ENCODE data around the gene FUT1.

The FUT1 gene

DNA sequence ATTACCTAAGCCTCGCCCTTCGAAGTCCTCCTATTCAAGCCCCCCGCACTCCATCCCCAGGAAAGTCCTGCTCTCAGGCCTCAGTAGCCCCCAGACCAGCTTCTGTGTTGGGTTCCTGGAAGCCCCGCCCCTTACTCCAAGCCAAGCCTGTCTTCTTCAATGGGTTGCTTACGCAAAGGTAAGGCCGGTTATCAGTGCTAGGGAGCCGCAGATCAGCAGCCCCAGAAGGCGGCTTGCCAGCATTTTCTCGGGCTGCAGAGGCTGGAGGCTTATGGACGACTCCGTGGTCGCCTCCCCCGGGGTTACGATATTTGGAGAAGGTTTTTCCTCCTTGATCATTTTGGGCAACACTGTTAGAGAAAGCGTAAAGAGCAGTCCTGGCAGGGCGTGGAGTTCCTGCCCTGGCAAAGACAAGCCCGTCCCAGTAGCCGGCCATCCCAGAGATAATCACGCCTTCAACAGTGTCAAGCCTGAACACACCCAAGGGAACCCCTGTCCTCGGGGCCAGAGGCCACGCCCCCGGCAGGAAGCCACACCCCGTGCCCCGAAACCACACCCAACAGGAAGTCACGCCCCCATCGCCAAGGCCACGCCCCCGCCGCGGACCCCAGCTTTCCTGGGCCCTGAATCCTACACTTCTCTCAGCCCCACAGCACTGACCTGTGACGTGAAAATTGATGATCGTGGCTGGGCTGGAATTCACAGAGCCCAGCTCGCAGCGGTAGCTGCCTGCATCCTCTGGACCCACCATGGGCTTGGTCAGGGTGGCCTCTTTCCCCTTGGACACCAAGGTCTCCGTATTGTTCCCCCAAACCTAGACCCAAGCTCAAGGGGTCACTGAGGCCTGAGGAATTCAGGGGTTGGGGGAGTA, 11.1 kb downstream of the FUT1 start:
- peak in 2 of 3 donors; percentile 27 to 47 for DNase-seq (ENCODE audit: low read depth in 2 of 3, low spot score in 1 of 3)

DNA sequence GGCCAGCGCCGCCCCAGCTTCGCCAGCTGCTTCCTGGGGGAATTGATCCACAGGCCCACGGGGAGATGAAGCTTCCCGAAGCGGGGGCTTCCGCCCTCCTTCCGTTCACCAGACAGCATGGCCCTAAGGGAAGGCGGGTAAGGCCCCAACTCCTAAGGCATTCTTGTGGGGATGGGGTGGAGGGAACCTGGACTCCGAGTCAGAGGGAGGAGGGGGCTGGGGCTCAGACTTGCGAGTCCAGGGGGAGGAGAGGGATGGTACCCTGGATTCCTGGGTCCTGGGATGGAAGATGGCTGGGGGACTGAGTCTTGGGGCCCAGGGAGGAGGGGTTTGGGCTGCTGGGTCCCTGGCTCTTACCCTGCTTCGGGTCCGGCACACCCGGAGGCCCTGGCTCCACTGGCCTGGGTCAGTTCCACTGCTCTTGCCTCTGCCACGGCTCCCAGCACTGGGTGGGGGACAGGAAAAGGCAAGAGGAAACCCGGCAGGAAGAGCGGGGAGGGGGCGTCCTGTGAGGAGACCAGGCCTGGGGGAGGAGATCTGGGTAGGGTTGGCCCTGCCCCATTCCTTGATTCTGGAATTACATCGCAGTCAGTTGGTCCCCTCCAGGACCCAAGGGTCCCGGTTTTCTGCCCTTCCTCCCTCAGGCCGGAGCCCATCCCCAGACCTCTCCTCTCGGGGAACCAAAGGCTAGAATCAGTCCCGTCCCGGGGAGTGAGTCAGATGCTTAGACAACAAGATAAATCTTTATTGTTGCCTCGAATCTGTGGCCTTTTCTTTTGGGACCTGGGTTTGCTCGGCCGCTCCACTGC, 12.1 kb downstream of the FUT1 start, which contains the start of gene RASIP1:
Gene RASIP1, minus strand, starts transcription at position 447 of the 809 bp plus-strand sequence. Its CDS starts 328 bp downstream, at position 119.
- DNase-seq (ENCODE audit: low read depth in 2 of 3, low spot score in 1 of 3): no peak

DNA sequence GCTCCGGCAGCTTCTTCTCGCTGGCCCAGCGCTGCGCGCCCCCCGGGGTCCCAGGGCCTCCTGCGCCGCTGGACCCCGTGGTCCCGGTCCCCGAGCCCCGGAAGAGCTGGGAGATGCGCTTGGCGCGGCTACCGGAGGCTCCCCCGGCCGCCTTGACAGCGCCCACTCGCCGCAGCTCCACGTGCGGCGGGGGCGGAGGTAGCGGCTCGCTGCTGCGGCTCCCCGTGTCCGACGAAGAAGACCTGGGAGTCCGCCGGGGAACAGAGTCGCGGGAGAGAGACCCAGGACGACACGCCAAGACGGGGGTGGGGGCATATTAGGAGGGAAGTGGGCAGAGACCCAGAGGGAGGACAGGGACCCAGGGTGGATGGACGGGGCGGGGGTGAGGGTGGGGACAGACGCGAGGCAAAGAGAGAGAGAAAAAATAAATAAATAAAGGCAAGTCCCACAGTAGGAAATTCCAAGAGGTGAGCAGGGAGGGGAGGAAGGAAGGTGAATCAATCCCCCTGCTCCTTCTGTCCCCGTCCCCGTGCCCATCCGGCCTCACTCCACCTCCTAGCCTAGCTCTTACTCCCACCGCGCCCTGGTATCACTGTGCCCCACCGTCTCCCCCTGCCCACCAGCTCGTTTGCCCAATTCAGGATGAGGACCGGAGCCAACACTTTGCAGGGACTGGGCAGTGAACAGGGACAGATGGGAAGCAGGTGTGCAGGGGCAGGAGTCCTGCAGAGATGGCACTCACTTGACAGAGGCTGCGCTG, 12.9 kb downstream of the FUT1 start:
- DNase-seq (ENCODE audit: low read depth in 2 of 3, low spot score in 1 of 3): no peak

DNA sequence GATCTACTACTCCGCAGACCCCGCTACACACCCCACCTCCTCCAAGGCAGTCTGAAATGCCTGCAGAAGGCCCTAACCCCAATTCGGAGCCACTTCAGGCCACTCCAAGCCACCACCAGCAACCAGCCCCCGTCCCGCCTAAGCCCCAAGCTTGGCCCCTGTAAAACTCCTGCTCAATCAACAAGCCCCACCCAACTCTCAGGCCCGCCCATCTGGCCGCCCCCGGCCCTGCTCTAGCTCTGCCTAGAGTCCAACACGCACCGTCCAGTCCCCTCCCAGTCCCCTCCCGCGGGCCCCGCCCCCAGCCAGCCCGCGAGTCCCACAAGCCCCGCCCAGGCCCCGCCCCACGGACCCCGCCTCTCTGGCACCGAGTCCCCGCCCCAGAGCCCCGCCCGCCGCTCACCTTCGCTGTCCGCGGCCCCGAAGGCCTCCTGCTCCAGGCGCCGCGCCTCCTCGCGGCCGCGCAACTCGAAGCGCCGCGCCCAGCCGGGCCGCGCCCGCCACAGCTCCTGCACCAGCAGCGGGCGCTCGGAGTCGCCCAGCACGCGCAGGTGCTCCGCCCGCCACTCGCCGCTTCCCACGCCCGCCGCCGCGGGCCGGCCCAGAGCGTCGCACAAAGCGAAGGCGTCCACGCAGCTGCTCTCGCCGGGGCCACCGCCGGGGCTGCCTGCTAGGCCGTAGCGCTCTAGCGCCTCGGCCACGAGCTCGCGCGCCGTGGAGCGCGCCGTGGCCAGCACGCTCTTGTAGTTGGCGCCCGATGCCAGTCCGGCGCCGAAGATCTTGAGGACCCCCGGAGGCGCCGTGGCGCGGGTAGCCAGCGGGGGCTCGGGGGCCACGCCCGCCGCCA, 13.7 kb downstream of the FUT1 start:
- DNase-seq (ENCODE audit: low read depth in 2 of 3, low spot score in 1 of 3): peak; percentile 90 to 94 (median 93)

DNA sequence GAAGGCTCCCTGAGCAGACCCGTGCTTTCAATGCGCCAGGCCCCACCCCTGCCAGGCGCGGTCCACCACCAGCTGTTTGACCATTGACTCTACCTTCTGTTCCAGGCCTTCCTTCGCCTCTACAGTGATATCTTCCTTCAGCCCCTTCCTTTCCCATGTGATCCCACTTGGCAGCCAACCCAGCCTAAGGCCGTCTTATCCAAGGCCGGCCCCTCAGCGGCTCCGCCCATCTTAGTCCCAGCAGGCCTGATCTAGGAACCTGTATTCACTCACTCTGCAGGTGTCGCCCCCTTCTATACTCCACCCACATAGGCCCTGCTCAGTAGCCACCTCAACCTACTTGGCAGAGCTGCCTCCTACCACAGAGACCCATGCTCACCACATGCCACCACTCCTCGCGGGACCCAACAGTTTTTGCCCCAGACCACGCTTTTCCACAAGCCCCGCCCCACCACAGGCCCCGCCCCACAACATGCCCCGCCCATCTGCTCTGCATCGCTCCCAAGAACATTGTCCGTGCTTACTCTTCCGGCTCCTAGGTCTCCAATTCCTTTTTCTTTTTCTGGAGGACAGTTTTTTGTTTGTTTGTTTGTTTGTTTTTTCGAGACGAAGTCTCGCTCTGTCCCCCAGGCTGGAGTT, 15.0 kb downstream of the FUT1 start:
- DNase-seq (ENCODE audit: low read depth in 2 of 3, low spot score in 1 of 3): no peak

DNA sequence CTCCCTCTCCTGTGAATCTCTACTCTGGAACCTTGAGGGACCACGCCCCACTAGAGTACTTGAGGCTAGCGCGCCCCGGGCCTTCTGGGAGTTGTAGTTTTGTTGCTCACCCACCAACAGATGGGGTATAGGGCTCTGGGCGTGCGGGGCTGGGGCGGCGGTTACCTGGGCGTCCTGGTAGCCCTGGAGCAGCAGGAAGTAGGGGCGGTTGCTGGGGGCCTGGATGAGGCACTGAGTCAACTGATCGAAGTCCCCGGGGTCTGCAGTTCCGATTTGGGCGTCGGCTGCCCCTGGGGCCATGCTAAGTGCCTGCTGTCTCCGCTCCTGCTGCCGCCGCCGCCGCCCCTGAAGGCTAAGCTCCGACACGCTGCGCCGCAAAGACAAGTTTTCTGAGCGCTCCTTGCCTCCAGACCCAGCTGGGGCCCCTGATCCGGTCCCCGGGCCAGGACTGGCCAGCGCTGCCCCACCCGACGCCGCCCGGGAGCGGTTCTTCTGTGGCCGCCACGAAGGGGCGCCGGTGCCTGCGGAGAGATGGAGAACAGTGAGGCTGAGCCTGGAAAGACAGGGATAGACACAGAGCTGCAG, 17.3 kb downstream of the FUT1 start:
- no peak for DNase-seq (ENCODE audit: low read depth in 2 of 3, low spot score in 1 of 3)

DNA sequence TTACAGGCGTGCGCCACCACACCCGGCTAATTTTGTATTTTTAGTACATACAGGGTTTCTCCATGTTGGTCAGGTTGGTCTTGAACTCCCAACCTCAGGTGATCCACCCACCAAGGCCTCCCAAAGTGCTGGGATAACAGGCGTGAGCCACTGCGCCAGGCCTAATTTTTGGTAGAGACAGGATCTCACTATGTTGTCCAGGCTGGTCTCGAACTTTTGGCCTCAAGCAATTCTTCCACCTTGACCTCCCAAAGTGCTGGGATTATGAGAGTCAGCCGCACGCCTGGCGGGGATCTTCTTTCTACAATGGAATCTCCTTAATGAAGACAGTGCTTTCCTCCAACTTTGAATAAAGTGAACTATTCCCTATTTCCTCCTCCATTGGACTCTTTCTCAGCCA, 17.8 kb downstream of the FUT1 start:
- no peak for DNase-seq (ENCODE audit: low read depth in 2 of 3, low spot score in 1 of 3)

DNA sequence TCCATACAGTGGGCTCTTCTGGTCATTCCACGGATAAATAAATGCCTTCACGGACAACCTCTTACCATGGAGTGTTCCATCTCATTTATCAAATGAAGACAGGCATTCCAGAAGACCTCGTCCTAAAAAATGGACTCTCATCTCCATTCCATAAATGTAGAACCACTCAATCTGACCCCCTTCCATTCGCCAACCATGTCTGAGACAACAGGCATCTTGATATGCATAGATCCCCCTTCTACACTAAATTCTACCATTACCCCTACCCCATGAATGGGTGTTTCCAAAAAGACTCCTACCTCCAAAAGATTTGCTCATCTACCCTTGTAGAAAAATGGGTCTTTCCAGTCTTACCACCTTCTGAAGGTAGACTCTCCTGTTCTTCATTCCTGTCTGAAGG, 21.0 kb downstream of the FUT1 start:
- no peak for DNase-seq (ENCODE audit: low read depth in 2 of 3, low spot score in 1 of 3)

DNA sequence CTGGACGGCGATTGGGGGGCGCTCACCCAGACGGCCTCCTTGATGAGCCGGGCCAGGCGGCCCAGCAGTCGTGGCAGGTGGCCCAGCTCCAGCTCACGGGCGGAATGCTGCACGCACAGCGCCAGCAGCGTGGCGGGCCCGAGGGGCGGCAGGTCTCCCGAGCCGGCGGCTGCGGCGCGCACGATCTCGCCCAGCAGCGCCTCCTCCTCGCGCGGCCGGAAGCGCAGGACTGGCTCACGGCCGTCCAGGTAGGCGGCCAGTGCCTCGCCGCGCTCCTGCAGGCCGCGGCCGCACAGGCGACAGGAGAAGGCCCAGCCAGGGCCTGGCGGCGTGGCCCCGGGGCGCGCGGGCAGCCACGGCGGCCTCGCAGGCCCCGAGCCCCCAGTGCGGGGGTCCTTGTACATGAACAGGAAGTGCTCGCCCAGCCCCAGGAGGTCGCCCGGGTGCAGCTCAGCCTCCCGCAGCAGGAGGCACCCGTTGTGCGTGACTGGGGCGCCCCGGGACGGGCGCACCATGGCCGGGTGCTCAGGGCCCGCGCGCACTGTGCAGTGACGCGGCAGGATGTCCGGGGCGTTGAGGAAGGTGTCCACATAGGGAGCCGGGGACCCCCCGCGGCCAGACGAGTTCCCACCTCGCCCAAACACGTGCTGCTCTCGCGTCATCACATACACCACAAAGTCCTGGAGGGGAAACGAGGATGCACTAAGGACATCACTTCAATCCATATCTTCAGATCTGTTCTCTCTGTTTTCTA, 23.4 kb downstream of the FUT1 start:
- DNase-seq (ENCODE audit: low read depth in 2 of 3, low spot score in 1 of 3): no peak

DNA sequence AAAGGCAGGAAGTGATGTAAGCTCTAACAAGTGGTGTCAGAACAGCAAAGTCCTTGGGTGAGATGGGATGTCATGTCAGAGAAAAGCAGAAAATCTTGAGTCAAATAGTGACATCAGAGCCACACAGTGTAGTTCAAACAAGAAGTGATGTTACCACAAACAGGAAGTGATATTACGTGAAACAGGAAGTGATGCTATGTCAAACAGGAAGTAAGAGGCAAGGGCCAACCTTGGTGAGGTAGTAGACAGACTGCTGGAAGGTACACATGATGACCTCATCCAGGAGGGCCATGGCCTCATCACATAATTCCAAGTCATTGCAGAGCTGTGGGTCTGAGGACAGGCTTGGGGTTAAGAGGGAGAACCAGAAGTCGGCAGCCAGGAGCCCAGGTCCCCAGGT, 25.9 kb downstream of the FUT1 start:
- no peak for DNase-seq (ENCODE audit: low read depth in 2 of 3, low spot score in 1 of 3)

DNA sequence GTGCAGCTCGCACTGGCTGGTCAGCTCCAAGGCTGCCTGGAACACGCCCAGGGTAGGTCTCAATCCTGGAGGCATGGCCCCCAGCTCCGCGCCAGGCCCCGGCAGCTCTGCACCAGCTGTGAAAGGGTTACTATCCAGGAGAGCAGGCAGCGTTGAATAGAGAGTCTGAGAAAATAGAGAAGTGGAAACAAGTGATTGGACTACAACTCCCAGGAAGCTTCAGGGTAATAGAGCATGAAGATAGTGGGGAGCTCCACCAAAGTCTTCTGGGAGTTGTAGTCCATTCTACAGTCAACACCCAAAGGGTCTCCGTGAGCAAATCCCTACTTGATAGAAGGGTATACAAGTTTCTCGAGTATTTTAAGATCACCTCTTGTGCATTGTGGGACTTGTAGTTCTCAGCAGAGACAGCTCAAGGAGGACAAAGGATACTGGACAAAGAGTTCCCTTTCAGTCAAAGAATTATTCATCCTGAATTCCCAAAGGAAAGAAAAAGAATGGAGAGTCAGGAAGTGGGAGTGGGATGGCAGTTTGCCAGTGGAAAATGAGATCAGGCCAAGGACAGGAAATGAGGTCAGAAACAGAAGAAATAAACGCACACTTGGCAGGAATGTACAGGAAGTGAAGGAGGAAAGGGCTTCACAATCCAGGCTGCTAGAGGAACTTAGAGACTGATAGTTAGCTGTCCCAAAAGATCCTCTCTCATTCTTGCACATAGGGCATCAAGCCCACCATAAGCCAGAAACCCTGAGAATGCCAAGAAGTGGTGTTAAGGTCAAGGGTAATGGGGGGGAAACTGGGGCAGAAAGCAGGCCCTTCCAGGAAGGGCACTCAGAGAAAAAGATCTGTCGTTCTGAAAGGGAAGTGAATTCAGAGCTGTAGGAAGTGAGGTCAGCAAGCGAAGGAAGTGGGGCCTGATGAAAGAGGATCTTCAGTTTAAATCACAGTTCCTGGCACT, 27.4 kb downstream of the FUT1 start:
- DNase-seq (ENCODE audit: low read depth in 2 of 3, low spot score in 1 of 3): peak in 1 of 3 donors; percentile 31

DNA sequence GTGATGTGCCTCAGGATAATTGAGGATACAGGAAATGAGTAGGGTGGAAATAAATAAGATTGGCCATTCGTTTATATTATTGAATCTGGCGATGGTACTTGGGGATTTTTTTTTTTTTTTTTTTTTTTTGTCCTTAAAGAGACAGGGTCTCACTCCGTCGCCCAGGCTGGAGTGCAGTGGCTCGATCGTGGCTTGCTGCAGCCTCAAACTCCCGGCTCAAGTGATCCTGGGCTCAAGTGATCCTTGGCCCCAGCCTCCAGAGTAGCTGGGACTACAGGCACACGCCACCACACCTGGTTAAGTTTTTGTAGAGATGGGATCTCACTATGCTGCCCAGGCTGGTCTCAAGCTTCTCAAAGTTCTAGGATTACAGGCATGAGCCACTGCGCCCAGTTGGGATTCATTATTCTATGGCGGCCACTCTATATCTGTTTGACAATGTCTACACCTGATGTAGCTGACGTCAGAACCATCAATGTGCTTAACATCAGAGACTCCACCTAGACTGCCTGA, 30.2 kb downstream of the FUT1 start:
- DNase-seq (ENCODE audit: low read depth in 2 of 3, low spot score in 1 of 3): no peak

DNA sequence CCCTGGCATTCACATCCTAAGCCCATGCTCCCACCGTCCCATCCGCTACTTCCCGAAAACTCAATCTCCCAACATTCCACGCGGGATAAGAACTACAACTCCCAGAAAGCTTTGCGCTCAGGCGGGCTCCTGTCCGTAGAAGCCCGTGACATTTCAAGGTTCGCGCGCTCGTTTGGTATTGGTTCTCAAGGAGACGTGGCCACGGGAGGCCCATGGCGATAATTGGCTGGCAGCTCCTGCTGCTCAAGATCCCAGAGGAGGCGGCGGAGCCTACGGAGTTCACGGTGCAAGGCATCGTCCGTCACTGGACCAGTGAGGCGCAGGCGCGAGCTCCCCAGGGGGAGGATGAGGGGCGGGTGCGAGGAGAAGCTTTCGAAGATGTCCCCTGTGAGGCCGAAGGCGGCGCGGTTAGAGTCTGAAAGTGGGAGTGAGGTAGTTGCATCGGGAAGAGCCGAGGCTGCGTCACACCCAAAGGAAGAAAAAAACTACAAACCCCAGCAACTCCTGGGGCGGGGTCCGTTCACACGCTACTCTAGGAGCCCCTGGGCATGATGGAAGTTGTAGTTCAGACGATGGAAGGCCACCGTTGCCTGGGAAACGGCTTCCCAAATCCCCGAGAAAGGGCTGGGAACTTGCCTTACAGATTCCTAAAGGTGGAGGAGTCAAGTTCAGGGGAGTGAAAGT, 31.7 kb downstream of the FUT1 start:
- DNase-seq (ENCODE audit: low read depth in 2 of 3, low spot score in 1 of 3): peak; percentile 83 to 91 (median 91)

DNA sequence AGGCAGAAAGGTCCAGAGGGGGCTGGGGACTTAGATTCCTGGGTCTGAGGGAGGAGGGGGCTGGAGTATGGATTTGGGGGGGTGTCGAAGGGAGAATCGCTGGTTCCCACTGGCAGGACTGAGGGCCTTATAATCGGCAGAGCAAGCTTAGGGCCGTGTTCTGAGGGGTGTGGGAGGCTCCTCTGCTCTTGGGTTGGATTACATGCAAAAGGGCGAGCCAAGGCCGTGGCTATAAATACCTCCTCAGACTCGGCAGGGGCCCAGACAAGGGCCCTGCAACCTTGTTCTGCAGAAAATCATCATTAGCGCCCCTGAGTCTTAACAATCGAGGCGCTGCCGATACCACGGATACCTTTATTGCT, 32.2 kb downstream of the FUT1 start:
- DNase-seq (ENCODE audit: low read depth in 2 of 3, low spot score in 1 of 3): no peak

DNA sequence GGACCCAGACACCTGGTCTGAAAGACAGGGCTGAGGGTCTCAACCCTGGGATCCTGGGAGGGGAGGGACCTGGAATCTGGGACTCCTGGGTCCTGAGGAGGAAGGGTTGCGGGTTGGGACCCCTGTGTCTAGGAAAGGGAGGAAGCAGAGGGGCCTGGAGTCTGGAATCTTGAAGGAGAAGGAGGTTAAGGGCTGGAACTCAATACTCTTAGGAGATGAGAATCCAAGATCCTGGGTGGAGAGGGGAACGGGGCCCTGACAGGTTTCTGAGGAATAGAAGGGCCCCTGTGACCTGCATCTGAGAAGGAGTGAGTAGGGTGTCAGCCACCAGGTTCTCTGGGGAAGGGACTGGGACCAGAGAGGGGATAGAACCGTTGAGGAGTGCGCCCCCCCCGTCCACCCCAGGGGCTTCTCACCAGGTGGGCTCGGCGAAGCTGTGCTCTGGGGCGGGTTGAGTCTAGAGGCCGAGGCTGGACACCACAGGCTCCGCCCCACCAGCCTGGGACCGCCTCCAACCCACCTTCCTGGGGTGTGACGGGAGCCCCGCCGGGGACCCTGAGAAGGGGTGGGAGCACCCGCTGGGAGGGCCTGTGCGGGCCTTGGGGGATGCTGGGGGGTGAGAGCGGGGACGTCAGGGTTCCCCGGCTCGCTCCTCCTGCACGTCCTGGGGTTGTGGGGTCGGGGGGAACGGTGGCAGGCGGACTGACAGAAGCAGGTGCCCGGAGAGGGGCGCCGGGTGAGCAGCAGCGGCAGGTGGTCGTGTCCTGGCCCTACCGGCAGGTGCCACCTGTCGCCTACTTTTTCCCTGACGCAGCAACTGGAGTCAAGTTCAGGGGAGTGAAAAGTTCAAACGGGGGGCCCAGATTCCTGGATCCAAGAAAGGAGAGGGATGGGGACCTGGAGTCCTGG, 32.9 kb downstream of the FUT1 start, which contains the start of gene MAMSTR:
Gene MAMSTR, minus strand, starts transcription at position 463 of the 909 bp plus-strand sequence. CDS start 694 bp downstream, outside the sequence.
- no peak for DNase-seq (ENCODE audit: low read depth in 2 of 3, low spot score in 1 of 3)

DNA sequence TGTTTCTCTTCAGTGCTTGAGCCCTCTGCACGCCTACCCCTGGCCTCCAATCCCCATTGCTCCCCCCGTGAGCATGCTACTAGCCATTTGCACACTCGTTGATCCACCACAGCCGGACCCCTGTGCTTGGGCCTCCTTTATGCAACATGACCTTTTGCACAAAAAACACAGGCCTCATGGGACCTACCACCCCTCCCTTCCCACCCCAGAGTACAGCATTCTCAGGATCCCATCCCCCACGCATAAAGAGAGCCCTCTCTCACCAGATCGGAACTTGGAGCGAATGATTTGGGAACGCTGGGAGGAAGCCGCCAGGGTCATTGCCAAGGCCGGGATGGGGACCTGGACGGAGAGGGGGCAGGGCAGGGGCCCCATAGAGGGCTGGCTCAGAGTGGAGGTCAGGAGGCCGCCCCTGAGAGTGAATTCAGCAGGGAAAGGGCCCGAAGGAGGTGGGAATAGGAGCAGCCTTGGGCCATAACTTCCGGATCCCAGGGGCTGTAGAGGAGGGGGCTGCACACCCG, 33.7 kb downstream of the FUT1 start:
- DNase-seq (ENCODE audit: low read depth in 2 of 3, low spot score in 1 of 3): no peak
